Suprapubic skin (tissue), 4 donors: Measurements from ENCODE around the gene ADH4.

Experiments
- EP300 ChIP-seq: sonication (generic); formaldehyde crosslinking; IDR thresholded peaks from one replicate; pipeline ENCODE4 v1.6.1; 2017; ENCODE audit warnings: antibody characterized with exemption
- POLR2AphosphoS5 ChIP-seq, 3 donors: sonication (generic); formaldehyde crosslinking; IDR thresholded peaks; one replicate each; pipeline ENCODE4 v1.6.1; 2017; ENCODE audit warnings: antibody characterized with exemption in 3 of 3
- TF ChIP-seq, protein P1 (sequence below), 2 donors: fragments of 200-600 bp in 1 of 2; fragments of 450-650 bp in 1 of 2; sonication (generic) in 1 of 2; IDR thresholded peaks; one replicate each; pipeline ENCODE4 v1.5.1; 2016 to 2019; ENCODE audit warnings: antibody characterized with exemption in 2 of 2, mild to moderate bottlenecking in 1 of 2, moderate library complexity in 1 of 2

DNA sequence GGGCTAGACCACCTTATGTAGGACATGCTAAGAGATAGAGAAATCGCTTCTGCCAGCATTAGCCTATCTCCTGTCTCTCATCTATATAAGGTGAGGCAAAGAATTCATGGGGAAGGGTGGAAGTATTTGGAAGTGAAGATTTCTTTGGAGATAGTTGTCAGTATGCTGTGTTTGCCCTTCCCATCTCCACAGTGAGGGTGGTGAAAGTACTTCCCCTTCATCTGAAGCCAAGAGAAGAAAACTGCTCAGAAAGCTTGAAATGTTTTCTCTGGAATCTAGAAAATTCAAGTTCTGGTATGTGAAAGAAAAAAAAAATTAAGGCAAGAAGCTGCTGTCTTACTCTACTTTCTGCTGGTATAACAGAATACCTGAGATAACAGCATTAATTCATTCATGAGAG, 43.2 kb downstream of the ADH4 start:
- no peak for TF ChIP-seq POLR2AphosphoS5 (IDR thresholded peaks at IDR 0.05)
- TF ChIP-seq, protein P1, sequence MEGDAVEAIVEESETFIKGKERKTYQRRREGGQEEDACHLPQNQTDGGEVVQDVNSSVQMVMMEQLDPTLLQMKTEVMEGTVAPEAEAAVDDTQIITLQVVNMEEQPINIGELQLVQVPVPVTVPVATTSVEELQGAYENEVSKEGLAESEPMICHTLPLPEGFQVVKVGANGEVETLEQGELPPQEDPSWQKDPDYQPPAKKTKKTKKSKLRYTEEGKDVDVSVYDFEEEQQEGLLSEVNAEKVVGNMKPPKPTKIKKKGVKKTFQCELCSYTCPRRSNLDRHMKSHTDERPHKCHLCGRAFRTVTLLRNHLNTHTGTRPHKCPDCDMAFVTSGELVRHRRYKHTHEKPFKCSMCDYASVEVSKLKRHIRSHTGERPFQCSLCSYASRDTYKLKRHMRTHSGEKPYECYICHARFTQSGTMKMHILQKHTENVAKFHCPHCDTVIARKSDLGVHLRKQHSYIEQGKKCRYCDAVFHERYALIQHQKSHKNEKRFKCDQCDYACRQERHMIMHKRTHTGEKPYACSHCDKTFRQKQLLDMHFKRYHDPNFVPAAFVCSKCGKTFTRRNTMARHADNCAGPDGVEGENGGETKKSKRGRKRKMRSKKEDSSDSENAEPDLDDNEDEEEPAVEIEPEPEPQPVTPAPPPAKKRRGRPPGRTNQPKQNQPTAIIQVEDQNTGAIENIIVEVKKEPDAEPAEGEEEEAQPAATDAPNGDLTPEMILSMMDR (IDR thresholded peaks at IDR 0.05) = no peak
- TF ChIP-seq EP300 = no peak
